ENCODE measurements around the gene PARP6.
A peak's percentile ranks its signal among the peaks of the same experiment; 100 is the strongest.

Gene PARP6

GRCh38 chr15:72200395-72201237, 71.7 kb downstream of the PARP6 start:
- no peak for DNase-seq (ENCODE audit: low read depth in 2 of 2)

- peak; percentile 36 to 48 for DNase-seq (ENCODE audit: low read depth in 2 of 2)
Measured at GRCh38 chr15:72199721-72200212, 72.6 kb downstream of the PARP6 start.

- DNase-seq (ENCODE audit: low read depth in 2 of 2): no peak
Measured at GRCh38 chr15:72199205-72199515, 73.2 kb downstream of the PARP6 start.

- DNase-seq (ENCODE audit: low read depth in 2 of 2): no peak
Measured at GRCh38 chr15:72198356-72199204, 73.8 kb downstream of the PARP6 start.

- peak in 1 of 2 donors; percentile 17 for DNase-seq (ENCODE audit: low read depth in 2 of 2)
Measured at GRCh38 chr15:72197460-72198355, 74.6 kb downstream of the PARP6 start, which contains the start of gene GRAMD2A. TSS of gene GRAMD2A (minus strand) at chr15:72197787.

- DNase-seq (ENCODE audit: low read depth in 2 of 2): no peak
Measured at GRCh38 chr15:72197041-72197459, 75.3 kb downstream of the PARP6 start.

DNA sequence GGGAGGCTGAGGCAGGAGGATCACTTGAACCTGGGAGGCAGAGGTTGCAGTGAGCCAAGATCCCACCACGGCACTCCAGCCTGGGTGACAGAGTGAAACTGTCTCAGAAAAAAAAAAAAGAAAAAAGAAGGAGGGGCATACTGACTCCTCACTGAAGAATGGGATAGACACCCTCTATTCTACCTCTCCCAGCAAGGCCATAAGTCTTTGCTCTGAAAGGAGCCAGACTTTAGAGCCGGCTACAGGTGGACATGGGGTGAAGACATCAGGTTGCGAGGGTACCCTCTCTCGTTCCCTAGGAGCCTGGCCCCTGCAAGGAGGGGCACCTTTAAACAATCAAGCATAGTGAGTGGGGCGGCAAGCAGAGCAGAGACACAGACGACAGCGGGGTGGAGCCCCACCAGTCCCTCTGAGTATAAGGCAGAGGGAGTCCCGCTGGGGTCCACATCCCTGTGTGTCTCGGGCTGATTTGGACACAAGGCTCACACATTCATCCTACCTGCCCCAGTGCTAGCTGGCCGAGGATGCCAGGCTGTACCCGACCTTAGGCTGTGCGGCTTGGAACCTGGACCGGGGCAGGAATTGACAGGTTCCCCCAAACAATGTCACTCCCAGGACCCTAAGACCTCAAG, 75.8 kb downstream of the PARP6 start:
- no peak for DNase-seq (ENCODE audit: low read depth in 2 of 2)

GRCh38 chr15:72195101-72195511, 77.2 kb downstream of the PARP6 start:
- DNase-seq (ENCODE audit: low read depth in 2 of 2): no peak

- DNase-seq (ENCODE audit: low read depth in 2 of 2): no peak
Measured at GRCh38 chr15:72193836-72194396, 78.4 kb downstream of the PARP6 start.

DNA sequence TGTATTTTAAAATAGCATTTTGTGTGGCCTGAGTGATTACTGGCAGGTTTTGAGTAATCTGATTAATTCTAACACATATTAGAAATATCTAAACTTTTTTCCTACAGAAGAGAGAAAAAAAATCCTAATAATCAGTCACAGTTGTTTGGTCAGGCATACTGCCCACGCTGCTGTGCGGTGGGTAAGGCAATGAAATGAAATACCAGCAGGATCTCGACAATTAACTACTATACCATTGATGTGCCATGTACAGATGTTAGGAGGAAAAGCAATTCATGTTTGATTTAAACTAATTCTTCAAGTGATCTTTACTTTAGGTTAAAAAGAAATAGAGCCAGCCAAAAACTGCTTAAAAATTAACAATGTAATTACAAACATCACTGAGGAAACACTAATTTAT, 79.9 kb downstream of the PARP6 start:
- no peak for DNase-seq (ENCODE audit: low read depth in 2 of 2)
